Naive B cell (primary cell): ENCODE data around the gene LRRC8B. TPM values are rescaled to one million over a fixed set of nuclear protein-coding genes. Genes with fewer than 3 reads are reported as not detected.
A peak's percentile ranks its signal among the peaks of the same experiment; 100 is the strongest.
"Not testable (repeated sequence)": the region's sequence is repeated elsewhere in the genome, so short reads cannot be mapped to it uniquely, and the experiment has no call there.

Experiments used
- ATAC-seq, 2 donors: fragments of 150-1000 bp; cut with Tn5 transposase; 2 replicates each; pipeline ENCODE4 v1.10.0; 2021; ENCODE audit warnings: low read depth in 2 of 2, mild to moderate bottlenecking in 2 of 2, moderate library complexity in 2 of 2
- DNase-seq: peaks from one replicate; pipeline ENCODE4 v3.0.0; 2022
- H3K27ac Mint-ChIP-seq, 6 donors: one replicate each; pipeline ENCODE4 v1.8.0; 2020 to 2022; ENCODE audit warnings: mild to moderate bottlenecking in 6 of 6, mixed read lengths in 6 of 6, moderate library complexity in 5 of 6, inconsistent platforms in 2 of 6
- H3K27me3 Mint-ChIP-seq, 3 donors: one replicate each; pipeline ENCODE4 v1.8.0; 2021 to 2022; ENCODE audit warnings: mixed read lengths in 3 of 3, mild to moderate bottlenecking in 1 of 3
- H3K36me3 Mint-ChIP-seq, 2 donors: one replicate each; pipeline ENCODE4 v1.8.0; 2020 to 2022; ENCODE audit warnings: mixed read lengths in 2 of 2, inconsistent platforms in 1 of 2, mild to moderate bottlenecking in 1 of 2
- H3K4me1 Mint-ChIP-seq, 3 donors: one replicate each; pipeline ENCODE4 v1.8.0; 2020 to 2022; ENCODE audit warnings: mixed read lengths in 3 of 3, inconsistent platforms in 1 of 3, mild to moderate bottlenecking in 1 of 3, moderate library complexity in 1 of 3
- H3K4me3 Mint-ChIP-seq, 8 donors: one replicate each; pipeline ENCODE4 v1.8.0; 2020 to 2022; ENCODE audit warnings: mild to moderate bottlenecking in 8 of 8, mixed read lengths in 8 of 8, moderate library complexity in 8 of 8, inconsistent platforms in 2 of 8
- H3K9me3 Mint-ChIP-seq, 7 donors: one replicate each; pipeline ENCODE4 v1.8.0; 2020 to 2022; ENCODE audit warnings: mixed read lengths in 7 of 7, mild to moderate bottlenecking in 5 of 7, inconsistent platforms in 2 of 7, moderate library complexity in 1 of 7
- polyA plus RNA-seq, 6 donors: library from polyadenylated mRNA; unstranded; fragments of 300-500 nt; fragmentation: Illumina TruSeq; gene quantifications; one replicate each; pipeline ENCODE4 v1.2.3, GENCODE V29; 2021; ENCODE audit warnings: low read depth in 6 of 6

Gene LRRC8B
- polyA plus RNA-seq, 6 donors from 2014 or later = 5.3 to 11.7 (median 9.6) TPM

DNA sequence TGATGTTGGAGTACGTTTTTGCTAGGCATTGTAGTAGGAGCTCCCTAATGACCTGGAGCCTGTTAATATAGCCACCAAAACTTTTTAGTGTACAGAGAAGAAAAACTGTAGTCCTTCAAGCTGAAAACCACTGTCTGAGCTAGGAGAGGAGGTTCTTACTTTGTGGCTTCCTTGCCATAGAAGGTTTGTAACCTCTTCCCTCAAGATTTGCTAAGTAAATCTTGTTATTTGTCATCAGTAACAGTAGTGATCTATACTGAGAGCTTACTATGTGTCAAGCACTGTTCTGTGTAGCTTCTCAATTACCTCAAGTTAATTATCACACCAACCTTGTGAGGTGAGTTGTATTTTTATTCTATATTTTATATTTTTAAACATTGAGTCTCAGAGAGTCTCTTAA lies 87.1 kb downstream of the LRRC8B start:
- no peaks in the 10 kb centered on the region for H3K9me3 Mint-ChIP-seq
- DNase-seq (no peak), ATAC-seq (no peak)
- H3K27me3 Mint-ChIP-seq = no peaks in the 10 kb centered on the region
- peaks cover 15 to 29% (median 18%) of the 10 kb centered on the region in 3 donors for H3K4me1 Mint-ChIP-seq
- peak overlapping the region in 1 of 6 donors; percentile 33 for H3K27ac Mint-ChIP-seq
- H3K4me3 Mint-ChIP-seq = peak overlapping the region in 1 of 8 donors; percentile 29
- peaks cover 0 to 6% of the 10 kb centered on the region in 2 donors for H3K36me3 Mint-ChIP-seq

DNA sequence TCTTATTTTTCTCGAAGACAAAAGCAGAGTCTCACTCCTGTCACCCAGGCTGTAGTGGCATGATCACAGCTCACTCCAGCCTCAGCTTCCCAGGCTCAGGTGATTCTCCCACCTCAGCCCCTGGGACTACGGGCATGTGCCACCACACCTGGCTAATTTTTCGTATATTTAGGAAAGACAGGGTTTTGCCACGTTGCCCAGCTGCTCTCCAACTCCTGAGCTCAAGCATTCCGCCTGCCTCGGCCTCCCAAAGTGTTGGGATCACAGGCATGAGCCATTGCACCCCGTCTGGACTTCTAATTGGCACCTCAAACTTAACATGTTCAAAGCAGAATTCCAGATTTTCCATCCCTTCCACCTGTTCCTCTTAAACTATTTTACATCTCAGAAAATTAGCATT lies 89.3 kb downstream of the LRRC8B start:
- Mint-ChIP-seq H3K4me3 (no peak overlapping the region), H3K36me3 (peaks cover 7 to 10% of the 10 kb centered on the region in 2 donors), H3K4me1 (peaks cover 0 to 7% (median 0%) of the 10 kb centered on the region in 3 donors), H3K9me3 (peaks cover 0 to 8% (median 6%) of the 10 kb centered on the region in 7 donors), H3K27ac (no peak overlapping the region), H3K27me3 (no peaks in the 10 kb centered on the region)
- no peak for DNase-seq
- no peak for ATAC-seq

DNA sequence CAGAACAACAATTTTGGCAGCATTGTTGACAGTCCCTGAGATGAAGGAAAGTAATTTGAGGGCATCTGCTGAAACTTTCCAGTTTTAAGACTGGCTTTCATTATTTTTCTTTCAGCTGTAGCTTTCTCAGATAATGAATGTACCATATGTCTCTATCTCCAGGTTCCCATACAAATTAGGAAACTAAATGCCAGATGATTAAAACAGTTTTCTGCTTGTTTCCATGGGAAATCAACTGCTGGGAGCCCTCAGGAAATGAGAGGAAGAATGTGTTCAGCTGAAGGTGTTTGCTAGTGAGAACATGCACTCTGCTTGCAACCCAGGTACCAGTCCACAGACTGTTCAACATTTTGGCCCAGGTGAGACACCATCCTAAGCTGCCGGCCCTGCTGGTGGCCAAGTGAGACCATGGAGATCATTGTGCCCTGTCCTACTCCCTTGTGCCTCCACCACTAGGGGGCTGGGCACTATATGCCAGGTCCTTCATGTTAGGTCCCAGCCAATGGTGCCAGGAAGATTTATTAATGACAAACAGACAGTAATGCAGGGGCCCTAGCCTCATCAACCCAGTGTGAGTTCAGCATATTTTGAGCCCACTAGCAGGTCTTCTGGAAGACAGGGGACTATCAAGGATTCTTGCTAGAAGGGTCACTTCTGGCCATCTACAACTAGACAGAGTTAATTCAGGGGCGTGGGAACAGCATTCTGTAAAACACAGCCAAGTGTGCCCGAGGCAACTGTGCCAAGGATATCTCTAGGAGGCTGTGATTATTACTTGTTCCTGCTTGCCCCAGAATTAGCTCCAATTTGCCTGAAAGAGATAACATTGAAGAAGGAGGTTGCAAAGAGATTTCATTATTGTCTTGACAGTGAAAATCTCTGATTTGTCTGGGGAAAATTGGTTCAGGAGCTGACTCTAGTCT lies 91.3 kb downstream of the LRRC8B start:
- ATAC-seq = peak; percentile 77 to 82
- H3K27me3 Mint-ChIP-seq = no peaks in the 10 kb centered on the region
- DNase-seq = peak; percentile 21
- H3K27ac Mint-ChIP-seq = no peak overlapping the region
- peaks cover 0 to 3% (median 0%) of the 10 kb centered on the region in 3 donors for H3K4me1 Mint-ChIP-seq
- H3K9me3 Mint-ChIP-seq = peaks cover 0 to 8% (median 6%) of the 10 kb centered on the region in 7 donors
- peaks cover 9 to 10% of the 10 kb centered on the region in 2 donors for H3K36me3 Mint-ChIP-seq
- no peak overlapping the region for H3K4me3 Mint-ChIP-seq

DNA sequence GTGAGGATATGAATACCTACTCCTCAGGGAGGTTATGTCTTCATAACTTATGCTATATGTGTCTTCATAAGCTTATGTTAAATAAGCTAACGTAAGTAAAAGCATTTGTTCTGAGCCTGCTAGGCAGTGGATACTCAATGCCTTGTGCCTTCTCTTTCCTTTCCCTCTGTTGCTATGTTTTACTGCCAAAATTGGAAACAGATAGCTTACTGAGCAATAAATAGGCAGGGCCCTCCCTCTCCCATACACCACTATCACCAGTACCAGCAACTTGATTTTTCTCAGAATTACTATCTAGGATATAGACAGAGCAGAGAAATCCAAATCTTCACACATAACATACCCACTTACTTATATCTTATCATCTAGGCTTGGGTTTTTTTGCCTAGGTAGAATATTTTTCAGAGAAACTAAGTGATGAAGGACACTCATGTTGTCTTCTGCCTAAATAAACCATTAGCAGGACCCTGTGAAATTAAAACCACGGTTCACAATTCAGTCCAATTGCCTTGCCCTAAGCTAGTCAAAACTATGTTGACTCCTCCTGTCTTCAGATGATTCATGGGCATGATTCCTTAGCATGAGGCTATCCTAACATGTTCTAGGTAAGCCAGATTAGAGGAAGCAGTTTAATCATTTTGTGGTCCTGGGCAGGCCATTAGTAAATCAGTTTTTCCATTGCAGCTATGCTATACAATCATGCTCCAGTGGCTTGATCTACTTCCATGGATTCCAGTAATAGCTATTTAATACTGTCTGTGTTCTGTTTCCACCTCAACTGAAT lies 92.4 kb downstream of the LRRC8B start:
- ATAC-seq (no peak), DNase-seq (no peak)
- peaks cover 0 to 2% (median 0%) of the 10 kb centered on the region in 3 donors for H3K4me1 Mint-ChIP-seq
- no peaks in the 10 kb centered on the region for H3K27me3 Mint-ChIP-seq
- peaks cover 9 to 10% of the 10 kb centered on the region in 2 donors for H3K36me3 Mint-ChIP-seq
- H3K27ac Mint-ChIP-seq = peak overlapping the region in 1 of 6 donors; percentile 6
- no peak overlapping the region for H3K4me3 Mint-ChIP-seq
- peaks cover 0 to 8% (median 6%) of the 10 kb centered on the region in 7 donors for H3K9me3 Mint-ChIP-seq

DNA sequence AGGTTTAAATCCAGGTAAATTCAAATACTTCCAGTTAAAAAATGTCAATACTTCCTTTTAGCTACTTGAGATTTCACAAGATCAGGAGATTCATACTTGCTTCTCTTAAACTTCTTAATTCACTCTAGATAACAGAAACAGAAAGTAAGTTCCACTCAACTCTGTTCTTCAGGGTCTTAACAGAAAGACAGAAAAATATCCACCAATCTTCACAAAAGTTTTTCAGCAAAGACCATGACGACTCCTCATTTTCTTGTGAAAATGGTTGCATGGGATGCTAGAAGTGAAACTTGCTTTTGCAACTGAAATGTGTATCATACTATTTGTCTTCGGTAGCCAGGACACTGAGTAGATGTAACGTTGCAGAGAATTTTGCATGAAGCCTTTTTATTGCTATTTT lies 96.0 kb downstream of the LRRC8B start:
- ATAC-seq (no peak), DNase-seq (no peak)
- H3K4me3 Mint-ChIP-seq = no peak overlapping the region
- H3K36me3 Mint-ChIP-seq = peaks cover 3 to 10% of the 10 kb centered on the region in 2 donors
- H3K27me3 Mint-ChIP-seq = no peaks in the 10 kb centered on the region
- H3K4me1 Mint-ChIP-seq = peaks cover 0 to 2% (median 0%) of the 10 kb centered on the region in 3 donors
- no peak overlapping the region for H3K27ac Mint-ChIP-seq
- peaks cover 0 to 8% (median 6%) of the 10 kb centered on the region in 7 donors for H3K9me3 Mint-ChIP-seq

DNA sequence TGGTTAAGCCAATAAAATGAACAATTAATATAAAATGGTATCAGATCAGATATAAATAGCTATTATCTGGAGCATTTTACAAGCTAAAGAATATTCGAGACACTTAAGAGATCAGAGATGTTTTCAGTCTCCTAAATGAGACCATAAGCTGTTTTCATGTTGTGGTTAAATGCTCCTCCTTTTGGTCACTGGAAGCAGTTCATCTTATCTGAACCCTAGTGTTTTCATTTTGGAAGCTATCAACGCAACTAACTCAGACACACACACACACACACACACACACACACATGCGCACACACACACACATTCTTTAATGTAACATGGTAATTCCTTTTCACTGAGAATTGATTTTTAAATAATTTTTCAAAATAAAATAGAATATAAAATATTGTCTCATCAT lies 98.3 kb downstream of the LRRC8B start:
- Mint-ChIP-seq H3K27me3 (no peaks in the 10 kb centered on the region), H3K4me1 (peaks cover 7 to 11% (median 7%) of the 10 kb centered on the region in 3 donors), H3K27ac (no peak overlapping the region), H3K9me3 (peaks cover 0 to 3% (median 2%) of the 10 kb centered on the region in 7 donors), H3K36me3 (peaks cover 3% of the 10 kb centered on the region in 2 donors), H3K4me3 (no peak overlapping the region)
- ATAC-seq (no peak), DNase-seq (no peak)

DNA sequence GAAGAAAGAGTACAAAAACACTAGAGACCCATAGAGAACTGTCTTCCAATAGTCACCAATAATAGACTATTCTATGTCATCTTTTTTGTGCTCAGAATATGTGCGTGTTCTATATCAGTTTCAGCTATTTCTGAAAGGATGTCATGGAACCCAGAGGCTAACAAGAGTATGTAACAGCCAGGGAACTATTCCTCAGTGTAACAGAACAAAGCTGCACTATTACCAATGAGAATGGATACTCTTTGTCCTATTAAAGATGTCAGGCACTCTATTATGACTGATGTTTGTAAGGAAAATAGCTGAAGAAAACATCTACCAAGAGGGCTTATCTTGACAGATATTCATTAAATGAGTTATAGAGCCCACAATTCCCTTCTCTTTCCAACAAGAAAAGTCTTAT lies 99.7 kb downstream of the LRRC8B start:
- DNase-seq (no peak), ATAC-seq (no peak)
- no peak overlapping the region for H3K27ac Mint-ChIP-seq
- peaks cover 9 to 11% (median 10%) of the 10 kb centered on the region in 3 donors for H3K4me1 Mint-ChIP-seq
- H3K36me3 Mint-ChIP-seq = peaks cover 0 to 8% of the 10 kb centered on the region in 2 donors
- H3K4me3 Mint-ChIP-seq = no peak overlapping the region
- H3K9me3 Mint-ChIP-seq = no peaks in the 10 kb centered on the region
- no peaks in the 10 kb centered on the region for H3K27me3 Mint-ChIP-seq

DNA sequence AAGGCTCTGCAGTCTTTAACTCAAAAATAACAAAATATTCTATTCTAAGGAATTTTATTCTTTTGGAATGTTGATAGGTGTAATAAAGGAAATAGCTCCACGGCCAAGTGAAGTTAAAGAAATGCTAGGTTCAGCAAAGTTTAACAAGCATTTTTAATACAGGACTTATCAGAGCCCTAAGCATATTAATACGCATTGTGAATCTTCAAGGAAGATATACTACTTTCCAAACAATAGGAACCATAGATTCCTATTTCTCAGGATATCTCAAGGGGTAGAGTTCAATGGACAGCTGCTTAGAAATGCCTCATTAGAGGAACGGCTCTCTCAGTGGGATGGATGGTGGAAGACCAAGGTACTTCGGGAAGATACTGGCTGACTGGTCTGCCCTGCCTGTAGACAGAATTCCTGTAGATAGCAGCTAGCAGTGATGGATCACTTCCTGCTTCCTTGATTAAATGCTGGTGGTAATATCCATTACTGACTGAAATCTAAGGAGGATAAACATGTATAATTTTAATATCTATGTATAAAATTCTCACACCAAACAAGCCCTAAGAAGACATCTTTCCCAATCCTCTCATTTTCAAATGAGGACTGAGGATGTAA lies 100.2 kb downstream of the LRRC8B start:
- Mint-ChIP-seq H3K27ac (peak overlapping the region in 1 of 6 donors; percentile 30), H3K27me3 (no peaks in the 10 kb centered on the region), H3K4me3 (no peak overlapping the region), H3K9me3 (no peaks in the 10 kb centered on the region), H3K36me3 (peaks cover 0 to 8% of the 10 kb centered on the region in 2 donors), H3K4me1 (peaks cover 11 to 13% (median 12%) of the 10 kb centered on the region in 3 donors)
- no peak for DNase-seq
- ATAC-seq = no peak

DNA sequence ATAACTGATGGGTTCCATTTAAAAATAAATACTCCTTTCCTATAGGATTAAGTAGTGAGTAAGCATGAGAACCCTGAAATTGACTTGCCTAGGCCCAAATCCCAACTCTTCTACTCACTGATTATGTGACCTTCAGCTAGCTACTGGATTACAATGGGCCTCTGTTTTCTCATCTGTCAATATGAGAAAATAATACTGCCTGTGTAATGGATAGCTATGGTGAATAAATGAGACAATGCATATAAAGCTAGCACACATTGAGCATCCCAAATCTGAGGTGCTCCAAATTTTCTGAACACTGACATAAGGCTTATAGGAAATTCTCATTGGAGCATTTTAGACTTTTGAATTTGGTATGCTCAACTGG lies 103.0 kb downstream of the LRRC8B start:
- DNase-seq (no peak), ATAC-seq (no peak)
- H3K27me3 Mint-ChIP-seq = no peaks in the 10 kb centered on the region
- H3K36me3 Mint-ChIP-seq = peaks cover 0 to 8% of the 10 kb centered on the region in 2 donors
- H3K4me1 Mint-ChIP-seq = peaks cover 16 to 22% (median 20%) of the 10 kb centered on the region in 3 donors
- H3K27ac Mint-ChIP-seq = peak overlapping the region in 1 of 6 donors; percentile 94
- H3K4me3 Mint-ChIP-seq = no peak overlapping the region
- no peaks in the 10 kb centered on the region for H3K9me3 Mint-ChIP-seq

DNA sequence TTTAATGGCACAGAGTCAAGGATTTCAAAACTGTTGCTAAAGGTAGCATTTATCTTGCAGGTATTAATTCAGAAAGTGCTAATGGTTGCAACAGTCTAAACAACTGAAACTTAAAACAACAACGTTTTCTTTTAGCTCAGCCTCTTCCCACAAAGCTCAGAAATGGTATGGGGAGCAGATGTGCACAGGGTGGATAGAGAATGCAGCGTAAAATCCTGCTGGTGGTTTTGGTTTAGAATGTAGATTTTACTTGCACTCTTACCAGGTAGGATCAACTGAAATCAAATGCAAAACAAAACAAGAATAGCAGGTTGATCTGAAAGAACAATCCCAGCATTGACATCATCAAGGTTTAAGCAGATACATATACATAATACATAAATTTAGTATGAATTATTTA lies 104.5 kb downstream of the LRRC8B start:
- H3K9me3 Mint-ChIP-seq = no peaks in the 10 kb centered on the region
- H3K4me1 Mint-ChIP-seq = peaks cover 20 to 29% (median 29%) of the 10 kb centered on the region in 3 donors
- peak overlapping the region in 1 of 6 donors; percentile 50 for H3K27ac Mint-ChIP-seq

DNA sequence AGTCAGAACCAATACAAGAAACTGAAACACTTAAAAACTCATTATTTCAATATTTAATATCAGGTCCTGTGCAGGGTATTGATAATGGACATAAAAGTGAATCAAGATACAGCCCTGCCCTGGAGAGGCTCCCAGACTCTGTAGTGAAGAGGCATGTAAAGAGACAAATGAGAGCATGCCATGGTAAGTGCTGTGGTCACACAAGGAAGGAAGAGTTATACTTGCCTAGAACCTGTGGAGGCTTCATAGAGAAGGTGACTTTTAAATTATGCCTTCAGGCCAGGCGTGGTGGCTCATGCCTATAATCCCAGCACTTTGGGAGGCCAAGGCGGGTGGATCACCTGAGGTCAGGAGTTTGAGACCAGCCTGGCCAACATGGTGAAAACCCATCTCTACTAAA lies 105.0 kb downstream of the LRRC8B start:
- Mint-ChIP-seq H3K4me3 (peak overlapping the region in 2 of 8 donors; percentile 38 to 89), H3K27ac (peak overlapping the region in 2 of 6 donors; percentile 31 to 33), H3K4me1 (peaks cover 25 to 33% (median 31%) of the 10 kb centered on the region in 3 donors)
- not testable (repeated sequence) for DNase-seq, H3K27me3 Mint-ChIP-seq, H3K36me3 Mint-ChIP-seq, ATAC-seq, H3K9me3 Mint-ChIP-seq

More for the DNA sequence above, 104.5 kb downstream of the LRRC8B start:
- no peak for DNase-seq
- Mint-ChIP-seq H3K4me3 (no peak overlapping the region), H3K36me3 (peaks cover 0 to 8% of the 10 kb centered on the region in 2 donors), H3K27me3 (no peaks in the 10 kb centered on the region)
- no peak for ATAC-seq

DNA sequence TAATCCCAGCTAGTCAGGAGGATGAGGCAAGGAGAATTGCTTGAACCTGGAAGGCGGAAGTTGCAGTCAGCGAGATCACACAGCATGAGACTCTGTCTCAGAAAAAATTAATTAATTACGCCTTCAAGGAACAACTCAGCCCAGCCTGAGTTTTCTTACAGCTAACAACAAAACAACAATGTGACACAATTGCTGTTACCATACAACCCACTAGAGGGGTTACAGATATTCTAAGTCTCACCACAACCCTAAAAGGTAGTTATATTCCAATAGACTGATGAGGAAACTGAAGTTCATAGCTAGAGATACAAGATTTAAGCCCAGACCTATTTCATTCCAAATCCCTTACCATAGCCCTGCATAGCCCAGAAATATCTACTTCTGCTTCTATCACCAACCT lies 105.4 kb downstream of the LRRC8B start:
- H3K27ac Mint-ChIP-seq = peak overlapping the region in 1 of 6 donors; percentile 31
- H3K36me3 Mint-ChIP-seq = peaks cover 0 to 8% of the 10 kb centered on the region in 2 donors
- DNase-seq (no peak), ATAC-seq (no peak)
- no peaks in the 10 kb centered on the region for H3K27me3 Mint-ChIP-seq
- no peaks in the 10 kb centered on the region for H3K9me3 Mint-ChIP-seq
- peak overlapping the region in 1 of 8 donors; percentile 89 for H3K4me3 Mint-ChIP-seq
- H3K4me1 Mint-ChIP-seq = peaks cover 27 to 35% (median 31%) of the 10 kb centered on the region in 3 donors
